Thoracic aorta endothelial cell (primary cell): ENCODE measurements around the gene ANKRD44. TPM values are rescaled to one million over a fixed set of nuclear protein-coding genes. Genes with fewer than 3 reads are reported as not detected.

Source experiments
- total RNA-seq: library from RNA; depleted of rRNA; stranded (reverse); fragments of >200 nt; gene quantifications from 2 replicates; pipeline ENCODE4 v1.2.3, GENCODE V29; 2012

Gene ANKRD44
- 13.6 and 15.8 TPM in 2 replicates for total RNA-seq

GRCh38 chr2:197310271-197310985 is at the start of gene ANKRD44:
Gene ANKRD44 (minus strand): TSS chr2:197310780. CDS start chr2:197310604, 176 bp downstream.

Other genes starting within 250 kb of the ANKRD44 start
- gene SF3B1, start 124.2 kb upstream of the ANKRD44 start, total RNA-seq = 357 and 377 TPM in 2 replicates
- gene COQ10B, start 142.8 kb upstream of the ANKRD44 start, total RNA-seq = 26.7 and 33.0 TPM in 2 replicates
- gene HSPD1, start 189.1 kb upstream of the ANKRD44 start, total RNA-seq = 382 and 398 TPM in 2 replicates
- gene HSPE1, start 189.6 kb upstream of the ANKRD44 start, total RNA-seq = 139 and 210 TPM in 2 replicates
- 41.6 and 54.4 TPM in 2 replicates for gene MOB4, start 205.3 kb upstream of the ANKRD44 start, total RNA-seq